Fibroblast of skin of abdomen (primary cell): Measurements from ENCODE around the gene OR4K15. TPM values are rescaled to one million over a fixed set of nuclear protein-coding genes. Genes with fewer than 3 reads are reported as not detected.
"Not testable (repeated sequence)": the region's sequence is repeated elsewhere in the genome, so short reads cannot be mapped to it uniquely, and the experiment has no call there.

ENCODE experiments used
- DNase-seq: peaks from one replicate; pipeline ENCODE4 v3.0.0-alpha.2; 2013
- polyA plus RNA-seq, 2 experiments: library from polyadenylated mRNA; unstranded; fragments of 120-200 nt; gene quantifications; one replicate each; pipeline ENCODE4 v1.2.1, GENCODE V29; 2013; ENCODE audit not compliant: insufficient read length in 2 of 2

Gene OR4K15, protein sequence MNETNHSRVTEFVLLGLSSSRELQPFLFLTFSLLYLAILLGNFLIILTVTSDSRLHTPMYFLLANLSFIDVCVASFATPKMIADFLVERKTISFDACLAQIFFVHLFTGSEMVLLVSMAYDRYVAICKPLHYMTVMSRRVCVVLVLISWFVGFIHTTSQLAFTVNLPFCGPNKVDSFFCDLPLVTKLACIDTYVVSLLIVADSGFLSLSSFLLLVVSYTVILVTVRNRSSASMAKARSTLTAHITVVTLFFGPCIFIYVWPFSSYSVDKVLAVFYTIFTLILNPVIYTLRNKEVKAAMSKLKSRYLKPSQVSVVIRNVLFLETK
- not detected for polyA plus RNA-seq (2013, experiment 1 of 2; ENCODE audit: insufficient read length)
- polyA plus RNA-seq (2013, experiment 2 of 2; ENCODE audit: insufficient read length) = not detected

- DNase-seq = no peak
These were observed at the start of gene OR4K15 for GRCh38 chr14:19975291-19975690. Gene OR4K15 (plus strand): TSS chr14:19975591. CDS start chr14:19975591, 0 bp downstream.

DNA sequence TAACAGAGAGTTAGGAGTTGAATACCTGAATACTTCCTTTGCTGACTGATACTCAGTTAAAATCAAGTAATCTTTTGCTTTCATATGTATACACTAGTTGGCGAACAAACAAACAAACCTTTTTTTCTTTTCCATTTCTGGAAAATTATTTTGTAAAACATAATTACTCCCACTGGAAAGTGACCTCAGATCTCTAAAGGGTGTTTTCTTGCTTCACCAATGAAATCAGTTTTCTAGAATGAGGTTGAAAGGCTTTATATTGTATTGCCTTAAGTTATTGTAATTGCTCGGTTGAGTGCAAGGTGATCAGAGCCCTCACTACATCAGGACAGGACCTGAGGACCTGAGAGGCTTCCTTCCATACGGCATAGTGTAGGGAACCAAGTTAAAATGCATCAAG lies 44.8 kb upstream of the OR4K15 start, which contains the start of gene OR4K1:
OR4K1 (plus strand) TSS at position 301 of the 400 bp plus-strand sequence. CDS start 4,750 bp downstream, outside the sequence.
- no peak for DNase-seq

DNA sequence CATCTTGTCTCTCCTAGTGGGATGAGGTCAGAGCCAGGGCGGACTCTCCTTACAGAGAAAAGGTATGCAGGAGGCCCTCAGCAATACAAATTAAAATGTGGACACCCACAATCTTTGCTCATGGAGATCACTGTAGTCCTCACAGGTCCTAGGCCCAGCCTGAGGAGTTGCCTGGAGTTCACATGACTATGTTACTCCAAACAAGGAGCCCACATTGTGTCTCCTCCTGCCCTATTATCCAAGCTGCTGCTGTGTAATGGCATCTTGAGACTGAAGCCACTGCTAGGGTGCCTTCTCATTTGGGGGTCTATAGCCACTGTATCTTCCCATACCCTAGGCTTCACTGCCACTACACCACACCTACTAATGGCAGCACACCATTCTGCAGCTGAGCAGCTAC lies 33.7 kb upstream of the OR4K15 start:
- DNase-seq = no peak

- no peak for DNase-seq
These were observed 27.8 kb upstream of the OR4K15 start for GRCh38 chr14:19947413-19948090.

- DNase-seq = no peak
These were observed 26.2 kb upstream of the OR4K15 start for GRCh38 chr14:19949218-19949617.

GRCh38 chr14:19969735-19970134 lies 5.7 kb upstream of the OR4K15 start:
- DNase-seq = not testable (repeated sequence)

DNA sequence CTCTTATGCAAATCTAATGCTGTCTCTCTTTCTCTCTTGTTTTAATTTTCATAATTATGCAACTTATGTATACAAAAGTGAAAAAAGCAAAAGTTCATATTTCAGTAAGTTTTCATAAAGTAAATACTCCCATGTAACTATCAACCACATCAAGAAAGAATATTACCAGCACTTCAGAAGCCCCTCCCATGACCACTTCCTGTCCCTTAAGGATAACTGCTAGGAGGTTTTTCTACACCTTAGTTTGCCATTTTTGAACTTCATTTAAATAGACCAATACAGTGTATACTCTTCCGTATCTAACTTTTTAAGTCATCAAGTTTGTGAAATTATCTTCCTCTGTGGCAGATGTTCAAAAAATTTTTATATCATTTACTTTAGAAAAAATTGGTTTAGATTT lies 547 bp upstream of the OR4K15 start:
- DNase-seq = no peak

GRCh38 chr14:19993438-19993837 lies 18.0 kb downstream of the OR4K15 start:
- DNase-seq = no peak

DNA sequence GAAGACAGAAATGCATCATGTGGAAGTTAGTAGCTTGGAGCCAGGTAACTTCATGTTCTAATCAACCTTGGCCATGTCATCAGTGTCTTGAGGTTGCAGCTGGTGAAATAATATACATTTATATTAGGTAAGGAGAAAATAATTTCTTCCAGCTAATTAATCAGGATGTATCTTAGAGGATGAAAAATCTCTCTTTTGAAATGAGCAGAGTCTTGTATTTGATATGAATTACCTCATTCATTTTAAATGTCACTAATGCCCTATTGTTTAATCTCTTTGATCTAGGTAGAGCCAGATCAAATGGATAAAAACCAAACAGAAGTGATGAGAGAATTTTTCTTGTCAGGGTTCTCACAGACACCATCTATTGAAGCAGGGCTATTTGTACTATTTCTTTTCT lies 26.5 kb downstream of the OR4K15 start, which contains the start of gene OR4Q2:
OR4Q2 (plus strand) TSS at position 301 of the 400 bp plus-strand sequence.
- DNase-seq = no peak

GRCh38 chr14:20002319-20002718 lies 26.9 kb downstream of the OR4K15 start:
- DNase-seq = no peak

DNA sequence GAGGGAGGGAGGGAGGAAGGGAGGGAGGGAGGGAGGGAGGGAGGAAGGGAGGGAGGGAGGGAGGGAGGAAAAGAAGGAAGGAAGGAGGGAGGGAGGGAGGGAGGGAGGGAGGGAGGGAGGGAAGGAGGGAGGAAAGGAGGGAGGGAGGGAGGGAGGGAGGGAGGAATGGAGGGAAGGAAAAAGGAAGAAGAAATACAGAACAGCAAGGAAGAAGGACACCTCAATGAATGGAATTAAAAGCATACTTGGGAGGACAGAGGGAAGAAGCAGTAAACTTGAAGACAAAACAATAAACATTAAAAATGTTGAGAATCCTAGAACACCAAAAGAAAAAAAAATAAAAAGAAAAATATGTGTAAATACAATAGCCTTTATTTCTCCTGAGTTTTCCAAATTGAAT lies 32.8 kb downstream of the OR4K15 start:
- DNase-seq = no peak

GRCh38 chr14:20019257-20019865 lies 44.0 kb downstream of the OR4K15 start, which contains the start of gene OR4K14:
Gene OR4K14 (minus strand): TSS chr14:20019307. CDS start chr14:20015193, 4,114 bp downstream.
- no peak for DNase-seq
